ENCODE measurements around the gene PAF1.
"Not testable (repeated sequence)": the region's sequence is repeated elsewhere in the genome, so short reads cannot be mapped to it uniquely, and the experiment has no call there.

The PAF1 gene

GRCh38 chr19:39351537-39352064 is 39.3 kb downstream of the PAF1 start:
- DNase-seq, result peak in 2 of 5 donors; percentile 8 to 88

- no peak for DNase-seq
Measured at GRCh38 chr19:39350156-39350555, 40.8 kb downstream of the PAF1 start.

- no peak for DNase-seq
Measured at GRCh38 chr19:39349326-39349725, 41.6 kb downstream of the PAF1 start.

- no peak for DNase-seq
Measured at GRCh38 chr19:39347332-39348164, 43.4 kb downstream of the PAF1 start.

GRCh38 chr19:39345956-39346355 is 45.0 kb downstream of the PAF1 start:
- no peak for DNase-seq

- DNase-seq, result no peak
Measured at GRCh38 chr19:39342647-39343305, 48.1 kb downstream of the PAF1 start.

- peak; percentile 98 to 100 (median 99) for DNase-seq
Measured at GRCh38 chr19:39341719-39342604, 48.9 kb downstream of the PAF1 start, which contains the start of gene SAMD4B. TSS of gene SAMD4B (plus strand) at chr19:39342421. CDS start at chr19:39356894, 14,473 bp downstream.

- peak in 1 of 5 donors; percentile 11 for DNase-seq
Measured at GRCh38 chr19:39341129-39341718, 49.7 kb downstream of the PAF1 start.

- not testable (repeated sequence) for DNase-seq
Measured at GRCh38 chr19:39340156-39340555, 50.8 kb downstream of the PAF1 start.

GRCh38 chr19:39339674-39340073 is 51.2 kb downstream of the PAF1 start:
- no peak for DNase-seq

- no peak for DNase-seq
Measured at GRCh38 chr19:39336483-39336882, 54.4 kb downstream of the PAF1 start.

All from T-helper 1 cell (primary cell).